HepG2 (cell line): Measurements from ENCODE around the gene CUL9. TPM values are rescaled to one million over a fixed set of nuclear protein-coding genes. Genes with fewer than 3 reads are reported as not detected.

Experiments
- ADNP ChIP-seq: sonication (generic); formaldehyde crosslinking; IDR thresholded peaks from 2 replicates; pipeline ENCODE4 v1.4.0; 2020; ENCODE audit warnings: missing genetic modification reagents
- AGO1 ChIP-seq: fragments of 200-400 bp; formaldehyde crosslinking; IDR thresholded peaks from 2 replicates; pipeline ENCODE4 v1.6.1; 2017; ENCODE audit warnings: mild to moderate bottlenecking, low read depth, low read length, moderate library complexity; ENCODE audit not compliant: poor library complexity, severe bottlenecking
- ARID2 ChIP-seq: sonication (generic); formaldehyde crosslinking; IDR thresholded peaks from 2 replicates; pipeline ENCODE4 v1.8.1; 2022; ENCODE audit warnings: mild to moderate bottlenecking, missing genetic modification reagents, borderline replicate concordance
- ETV5 ChIP-seq: IDR thresholded peaks from 2 replicates; pipeline ENCODE4 v1.6.1; 2018; ENCODE audit warnings: missing biosample characterization, missing genetic modification reagents, inconsistent platforms, borderline replicate concordance
- HHEX ChIP-seq: IDR thresholded peaks from 2 replicates; pipeline ENCODE4 v1.6.1; 2016; ENCODE audit warnings: control low read depth
- HIVEP1 ChIP-seq: sonication (generic); formaldehyde crosslinking; IDR thresholded peaks from 2 replicates; pipeline ENCODE4 v1.4.0; 2020; ENCODE audit warnings: mild to moderate bottlenecking, missing genetic modification reagents
- HMG20A ChIP-seq: IDR thresholded peaks from 2 replicates; pipeline ENCODE4 v1.6.1; 2016; ENCODE audit warnings: borderline replicate concordance
- KAT8 ChIP-seq: IDR thresholded peaks from 2 replicates; pipeline ENCODE4 v1.6.1; 2016; ENCODE audit warnings: missing genetic modification reagents, missing compliant biosample characterization
- MLLT10 ChIP-seq: sonication (generic); formaldehyde crosslinking; IDR thresholded peaks from 2 replicates; pipeline ENCODE4 v1.4.0; 2020; ENCODE audit warnings: missing genetic modification reagents
- NCOA5 ChIP-seq: sonication (generic); formaldehyde crosslinking; IDR thresholded peaks from 2 replicates; pipeline ENCODE4 v1.4.0; 2020; ENCODE audit warnings: missing genetic modification reagents
- RELA ChIP-seq: sonication (generic); formaldehyde crosslinking; IDR thresholded peaks from 2 replicates; pipeline ENCODE4 v1.4.0; 2020; ENCODE audit warnings: missing genetic modification reagents
- U2AF1 ChIP-seq: fragments of 200-400 bp; formaldehyde crosslinking; optimal IDR thresholded peaks from 2 replicates; pipeline ENCODE3; 2017; ENCODE audit warnings: mild to moderate bottlenecking, low read depth, low read length
- ZFX ChIP-seq: sonication (generic); formaldehyde crosslinking; IDR thresholded peaks from 2 replicates; pipeline ENCODE4 v1.4.0; 2020; ENCODE audit warnings: mild to moderate bottlenecking, low read depth, missing genetic modification reagents, moderate library complexity
- ZGPAT ChIP-seq: IDR thresholded peaks from 2 replicates; pipeline ENCODE4 v1.6.1; 2016; ENCODE audit warnings: mild to moderate bottlenecking
- ZNF292 ChIP-seq: sonication (generic); formaldehyde crosslinking; IDR thresholded peaks from 2 replicates; pipeline ENCODE4 v1.8.1; 2022; ENCODE audit warnings: mild to moderate bottlenecking, low read depth, missing genetic modification reagents, borderline replicate concordance
- ZNF33A ChIP-seq: sonication (generic); formaldehyde crosslinking; IDR thresholded peaks from 2 replicates; pipeline ENCODE4 v1.5.1; 2020; ENCODE audit warnings: missing genetic modification reagents, mild to moderate bottlenecking, moderate library complexity, borderline replicate concordance
- ZNF34 ChIP-seq: sonication (generic); formaldehyde crosslinking; IDR thresholded peaks from 2 replicates; pipeline ENCODE4 v1.4.0; 2020; ENCODE audit warnings: mild to moderate bottlenecking, missing genetic modification reagents, borderline replicate concordance
- ZNF530 ChIP-seq: sonication (generic); formaldehyde crosslinking; IDR thresholded peaks from 2 replicates; pipeline ENCODE4 v1.5.0; 2020; ENCODE audit warnings: low read depth, mild to moderate bottlenecking, missing genetic modification reagents
- ZNF598 ChIP-seq: sonication (generic); formaldehyde crosslinking; IDR thresholded peaks from 2 replicates; pipeline ENCODE4 v1.5.1; 2020; ENCODE audit warnings: mild to moderate bottlenecking, missing genetic modification reagents, borderline replicate concordance
- ZNF687 ChIP-seq: sonication (generic); formaldehyde crosslinking; IDR thresholded peaks from 2 replicates; pipeline ENCODE4 v1.5.1; 2020; ENCODE audit warnings: mild to moderate bottlenecking, missing genetic modification reagents, moderate library complexity
- ZNF766 ChIP-seq: sonication (generic); formaldehyde crosslinking; IDR thresholded peaks from 2 replicates; pipeline ENCODE4 v1.5.0; 2020; ENCODE audit warnings: missing genetic modification reagents, borderline replicate concordance
- polyA plus RNA-seq, 8 experiments: library from polyadenylated mRNA; depleted of rRNA in 3 of 8; stranded (reverse) in 7 of 8; unstranded in 1 of 8; fragments of >200 nt; fragmentation: Illumina TruSeq in 4 of 8; extraction: Trizol in 4 of 8; gene quantifications; 2 replicates each; pipeline versions ENCODE4 v1.2.1 to v1.2.3, GENCODE V29; 2011 to 2016; ENCODE audit warnings: low read depth in 4 of 8, missing spikeins in 1 of 8, mixed read lengths in 1 of 8; ENCODE audit not compliant: insufficient read depth in 1 of 8
- total RNA-seq, 5 experiments: library from RNA; depleted of rRNA; stranded (reverse); fragments of >200 nt; fragmentation: Illumina TruSeq; extraction: Trizol; gene quantifications; 2 replicates each; pipeline ENCODE4 v1.2.3, GENCODE V29; 2016; ENCODE audit warnings: low read depth in 1 of 5
- TF ChIP-seq, protein P1 (sequence below): sonication (generic); formaldehyde crosslinking; IDR thresholded peaks from 2 replicates; pipeline ENCODE4 v1.4.0; 2020; ENCODE audit warnings: missing genetic modification reagents, mild to moderate bottlenecking, borderline replicate concordance
- TF ChIP-seq, protein P2 (sequence below): sonication (generic); formaldehyde crosslinking; IDR thresholded peaks from 2 replicates; pipeline ENCODE4 v1.9.0; 2022; ENCODE audit warnings: missing genetic modification reagents, mild to moderate bottlenecking, borderline replicate concordance

Gene CUL9
- total and polyA plus RNA-seq, 2 of the 13 experiments (the other 11 are each of a cell fraction or from before 2014, with no cell fraction given) = 11.4 to 13.7 TPM

DNA sequence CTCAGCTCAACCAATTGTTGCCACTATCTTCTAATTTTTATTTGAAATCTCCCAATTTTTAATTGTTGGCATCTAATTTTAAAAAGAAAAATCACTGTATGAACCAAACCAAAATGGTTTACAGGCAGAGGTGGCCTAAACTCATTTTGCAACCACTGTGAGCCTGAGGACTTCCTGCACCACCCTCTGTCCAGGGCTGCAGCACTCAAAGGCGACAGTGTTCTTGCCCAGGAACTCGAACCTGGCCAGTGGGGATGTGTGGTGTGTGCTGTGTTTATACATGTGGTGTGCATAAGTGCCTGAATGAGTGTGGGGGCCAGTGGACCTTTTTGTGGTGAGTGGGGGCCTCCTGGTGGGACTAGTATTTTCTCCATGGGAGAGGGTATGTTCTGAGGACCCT, 91.7 kb downstream of the CUL9 start (continued):
- TF ChIP-seq ZGPAT (CRISPR knock-in tag) (peak; percentile 41; the same call in 1 of the 2 replicates), ARID2 (CRISPR knock-in tag) (no peak), AGO1 (no peak), HMG20A (CRISPR knock-in tag) (0 out of 2 replicates have a peak, but pooled peaks have one; percentile 9), U2AF1 (peak; percentile 53), ZNF33A (CRISPR knock-in tag) (no peak), KAT8 (CRISPR knock-in tag) (0 out of 2 replicates have a peak, but pooled peaks have one; percentile 15), ZNF598 (CRISPR knock-in tag) (0 out of 2 replicates have a peak, but pooled peaks have one; percentile 54), ZNF292 (0 out of 2 replicates have a peak, but pooled peaks have one; percentile 35), ZNF530 (CRISPR knock-in tag) (no peak), ADNP (CRISPR knock-in tag) (0 out of 2 replicates have a peak, but pooled peaks have one; percentile 19), MLLT10 (CRISPR knock-in tag) (no peak), ZNF766 (CRISPR knock-in tag) (no peak), HIVEP1 (CRISPR knock-in tag) (no peak), ZFX (peak; percentile 39; the same call in 1 of the 2 replicates), HHEX (CRISPR knock-in tag) (no peak), ZNF34 (peak; percentile 53; the same call in 1 of the 2 replicates), ZNF687 (CRISPR knock-in tag) (peak; percentile 67; the same call in 1 of the 2 replicates), NCOA5 (CRISPR knock-in tag) (no peak), ETV5 (CRISPR knock-in tag) (peak; percentile 33; the same call in 1 of the 2 replicates), RELA (CRISPR knock-in tag) (no peak)
- TF ChIP-seq, protein P1, sequence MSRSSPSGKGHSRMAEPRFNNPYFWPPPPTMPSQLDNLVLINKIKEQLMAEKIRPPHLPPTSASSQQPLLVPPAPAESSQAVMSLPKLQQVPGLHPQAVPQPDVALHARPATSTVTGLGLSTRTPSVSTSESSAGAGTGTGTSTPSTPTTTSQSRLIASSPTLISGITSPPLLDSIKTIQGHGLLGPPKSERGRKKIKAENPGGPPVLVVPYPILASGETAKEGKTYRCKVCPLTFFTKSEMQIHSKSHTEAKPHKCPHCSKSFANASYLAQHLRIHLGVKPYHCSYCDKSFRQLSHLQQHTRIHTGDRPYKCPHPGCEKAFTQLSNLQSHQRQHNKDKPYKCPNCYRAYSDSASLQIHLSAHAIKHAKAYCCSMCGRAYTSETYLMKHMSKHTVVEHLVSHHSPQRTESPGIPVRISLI (CRISPR knock-in tag) = no peak
- TF ChIP-seq, protein P2, sequence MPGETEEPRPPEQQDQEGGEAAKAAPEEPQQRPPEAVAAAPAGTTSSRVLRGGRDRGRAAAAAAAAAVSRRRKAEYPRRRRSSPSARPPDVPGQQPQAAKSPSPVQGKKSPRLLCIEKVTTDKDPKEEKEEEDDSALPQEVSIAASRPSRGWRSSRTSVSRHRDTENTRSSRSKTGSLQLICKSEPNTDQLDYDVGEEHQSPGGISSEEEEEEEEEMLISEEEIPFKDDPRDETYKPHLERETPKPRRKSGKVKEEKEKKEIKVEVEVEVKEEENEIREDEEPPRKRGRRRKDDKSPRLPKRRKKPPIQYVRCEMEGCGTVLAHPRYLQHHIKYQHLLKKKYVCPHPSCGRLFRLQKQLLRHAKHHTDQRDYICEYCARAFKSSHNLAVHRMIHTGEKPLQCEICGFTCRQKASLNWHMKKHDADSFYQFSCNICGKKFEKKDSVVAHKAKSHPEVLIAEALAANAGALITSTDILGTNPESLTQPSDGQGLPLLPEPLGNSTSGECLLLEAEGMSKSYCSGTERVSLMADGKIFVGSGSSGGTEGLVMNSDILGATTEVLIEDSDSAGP (CRISPR knock-in tag) = peak; percentile 44; the same call in 1 of the 2 replicates
